Left forelimb (tissue), 1 donor: ENCODE data around the gene PHOSPHO1.
"Not testable (repeated sequence)": the region's sequence is repeated elsewhere in the genome, so short reads cannot be mapped to it uniquely, and the experiment has no call there.

Source experiments
- DNase-seq: peaks from one replicate; pipeline ENCODE4 v3.0.0-alpha.2; 2018; ENCODE audit warnings: low spot score

Gene PHOSPHO1

DNA sequence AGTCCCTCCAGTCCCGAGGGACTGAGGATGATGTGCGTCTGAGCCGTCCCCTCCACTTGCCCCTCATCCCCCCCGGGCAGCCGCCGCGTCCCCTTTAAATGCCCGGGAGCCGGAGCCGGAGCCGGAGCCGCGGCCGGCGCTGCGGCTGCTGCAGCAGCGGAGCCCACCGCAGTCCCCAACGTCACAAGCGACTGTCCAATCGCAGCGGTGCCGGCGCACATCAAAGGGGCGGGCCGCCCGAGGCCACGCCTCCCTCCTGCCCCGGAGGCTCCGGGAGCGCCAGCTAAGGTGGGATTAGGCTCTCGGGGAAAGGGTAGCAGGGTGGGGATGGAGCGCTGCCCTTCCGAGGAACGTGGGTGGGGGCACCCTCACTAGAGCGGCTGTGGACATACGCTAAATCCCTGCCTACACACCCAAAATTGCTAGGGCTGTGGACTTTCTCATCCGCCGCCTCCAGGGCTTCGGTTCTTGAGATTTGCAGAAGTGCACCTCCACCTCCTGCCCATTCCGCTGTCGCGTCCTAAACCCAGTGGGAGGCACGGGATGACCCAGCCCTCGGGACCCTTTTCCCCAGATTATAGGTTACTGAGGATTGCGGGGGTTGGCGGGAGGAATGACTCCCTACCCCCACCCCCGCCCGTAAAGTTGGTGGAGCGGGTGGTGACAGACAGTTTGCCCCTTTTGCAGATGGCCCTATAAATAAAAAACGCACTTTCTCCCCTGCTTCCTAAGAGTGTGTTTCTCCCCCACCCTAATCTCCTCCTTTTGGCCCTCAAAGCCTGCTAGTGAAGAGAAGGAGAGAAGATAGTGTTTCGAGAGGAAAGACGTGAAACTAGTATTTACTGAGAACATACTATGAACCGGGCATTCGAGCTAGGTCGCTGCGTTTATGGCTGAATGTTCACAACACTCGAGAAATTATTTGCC, at the start of gene PHOSPHO1:
Gene PHOSPHO1 (minus strand): TSS at position 152 of the 927 bp plus-strand sequence. CDS start 4,096 bp downstream, outside the sequence.
- DNase-seq = peak; percentile 90

DNA sequence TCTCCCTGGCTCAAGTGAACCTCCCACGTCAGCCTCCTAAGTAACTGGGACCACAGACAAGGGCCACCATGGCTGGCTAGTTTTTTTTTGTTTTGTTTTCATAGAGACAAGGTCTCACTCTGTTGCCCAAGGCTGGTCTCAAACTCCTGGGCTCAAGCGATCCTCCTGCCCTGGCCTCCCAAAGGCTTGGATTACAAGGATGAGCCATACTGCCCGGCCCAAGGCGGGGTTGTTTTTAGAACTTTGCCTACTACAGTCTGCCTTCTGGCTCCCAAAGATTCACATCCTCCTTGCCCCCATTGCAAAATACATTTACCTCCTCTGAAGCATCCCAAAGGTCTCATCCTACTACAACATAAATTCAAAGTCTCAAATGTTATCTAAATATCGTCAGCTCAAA, 49.5 kb upstream of the PHOSPHO1 start:
- DNase-seq = no peak

DNA sequence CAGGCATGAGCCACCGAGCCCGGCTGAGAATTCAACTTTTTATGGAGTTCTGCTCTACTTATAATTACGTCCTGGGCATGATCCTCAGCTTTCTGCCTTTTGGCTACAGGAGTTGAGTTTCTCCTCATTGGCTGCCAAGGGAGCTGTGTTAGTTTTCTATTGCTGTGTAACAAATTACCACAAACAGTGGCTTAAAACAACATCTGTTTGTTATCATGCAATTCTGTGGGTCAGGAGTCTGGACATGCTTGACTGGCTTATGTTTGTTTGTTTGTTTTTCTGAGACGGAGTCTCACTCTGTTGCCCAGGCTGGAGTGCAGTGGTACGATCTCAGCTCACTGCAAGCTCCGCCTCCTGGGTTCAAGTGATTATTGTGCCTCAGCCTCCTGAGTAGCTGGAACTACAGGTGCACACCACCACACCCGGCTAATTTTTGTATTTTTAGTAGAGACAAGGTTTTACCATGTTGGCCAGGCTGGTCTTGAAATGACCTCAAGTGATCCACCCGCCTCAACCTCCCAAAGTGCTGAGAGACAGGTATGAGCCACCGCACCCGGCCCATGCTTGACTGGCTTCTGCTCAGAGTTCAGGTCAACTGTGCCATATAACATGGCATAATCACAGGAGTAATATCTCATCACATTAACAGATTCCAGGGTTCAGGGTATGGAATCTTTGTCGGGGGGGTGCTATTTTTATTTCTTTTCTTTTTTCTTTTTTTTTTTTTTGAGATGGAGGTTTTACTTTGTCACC, 48.9 kb upstream of the PHOSPHO1 start:
- DNase-seq = not testable (repeated sequence)

DNA sequence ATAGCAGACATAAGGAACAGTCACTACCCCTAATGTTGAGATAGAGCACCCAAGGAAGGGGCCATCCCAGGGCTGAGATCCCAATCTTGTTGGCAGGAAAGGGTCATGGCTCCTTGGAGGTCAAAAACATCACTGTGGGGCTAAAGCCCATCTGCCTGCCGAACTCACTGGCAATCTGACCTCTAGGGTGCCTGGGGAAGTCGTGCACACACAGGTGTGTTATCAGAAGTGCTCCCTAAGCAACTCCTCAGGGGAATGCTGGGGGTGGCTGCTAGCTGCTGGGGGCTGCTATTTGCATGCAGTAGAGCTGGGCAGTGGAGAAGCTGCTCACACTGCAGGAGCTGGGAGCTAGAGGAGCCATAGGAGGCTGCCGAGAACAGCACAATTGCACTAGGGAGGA, 47.5 kb upstream of the PHOSPHO1 start:
- no peak for DNase-seq

- no peak for DNase-seq
Observed at GRCh38 chr17:49277638-49278037, 47.1 kb upstream of the PHOSPHO1 start.

GRCh38 chr17:49275981-49276380, 45.4 kb upstream of the PHOSPHO1 start:
- not testable (repeated sequence) for DNase-seq

DNA sequence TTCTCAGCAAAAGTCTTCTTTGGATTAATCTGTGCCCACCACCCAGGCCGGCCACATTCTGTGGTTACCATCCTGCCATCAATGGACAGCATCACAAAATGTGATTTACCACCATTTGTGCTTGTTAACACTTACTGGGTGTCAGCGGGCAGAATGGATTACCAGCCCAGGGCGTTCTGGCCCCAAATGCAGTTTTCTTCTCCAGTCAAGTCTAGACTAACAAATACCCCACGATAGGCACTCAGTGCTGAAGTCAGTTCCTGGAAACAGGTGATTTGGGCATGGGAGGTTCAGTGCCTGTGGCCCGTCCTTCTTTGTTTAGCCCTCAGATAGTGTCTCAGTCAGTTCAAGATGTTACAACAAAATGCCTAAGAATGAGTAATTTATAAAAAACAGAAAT, 38.8 kb upstream of the PHOSPHO1 start:
- no peak for DNase-seq

DNA sequence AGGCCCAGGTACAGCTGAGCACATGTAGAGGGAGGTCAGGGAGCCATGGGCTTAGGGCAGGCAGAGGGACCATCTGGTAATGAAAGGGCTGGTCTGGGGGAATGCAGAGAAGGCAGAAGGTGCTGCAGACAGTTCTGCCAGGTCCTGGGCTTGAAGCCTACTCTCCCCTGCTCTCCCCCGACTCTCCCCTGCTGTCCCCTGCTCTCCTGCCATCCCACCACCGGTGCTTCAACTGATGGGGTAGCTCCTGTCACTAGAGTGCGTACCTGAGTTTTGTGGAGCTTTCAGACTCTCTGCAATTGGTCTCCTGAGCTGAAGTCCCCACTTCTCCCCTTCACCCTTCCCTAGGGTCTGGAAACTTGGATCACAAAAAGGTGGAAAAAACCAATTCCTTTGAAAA, 37.3 kb upstream of the PHOSPHO1 start:
- DNase-seq = no peak

GRCh38 chr17:49266233-49266632, 35.6 kb upstream of the PHOSPHO1 start:
- no peak for DNase-seq

GRCh38 chr17:49261540-49261939, 31.0 kb upstream of the PHOSPHO1 start:
- not testable (repeated sequence) for DNase-seq

DNA sequence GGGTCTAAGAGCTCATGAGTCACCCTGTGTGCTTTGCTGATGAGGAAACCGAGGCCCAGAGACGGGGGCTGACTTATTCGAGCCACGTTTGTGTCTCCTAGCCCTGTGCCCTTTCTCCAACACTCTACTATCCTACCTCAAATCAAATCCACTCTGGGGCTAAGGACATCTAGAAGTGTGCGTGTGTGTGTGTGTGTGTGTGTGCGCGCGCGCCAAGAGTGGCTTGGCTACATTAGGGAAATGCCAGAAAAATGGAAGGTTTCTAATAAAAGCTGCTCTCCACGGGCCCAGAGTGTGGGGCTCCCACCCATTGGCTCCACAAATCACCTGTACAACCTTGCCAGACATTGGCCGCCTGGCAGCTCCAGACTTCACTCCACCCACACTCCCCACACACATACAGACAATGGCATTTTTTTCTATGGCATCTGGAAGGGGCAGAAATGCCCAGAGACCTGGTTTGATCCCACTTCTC, 30.3 kb upstream of the PHOSPHO1 start:
- DNase-seq = no peak

GRCh38 chr17:49260011-49260816, 29.6 kb upstream of the PHOSPHO1 start:
- peak; percentile 77 for DNase-seq

GRCh38 chr17:49259663-49260010, 29.1 kb upstream of the PHOSPHO1 start:
- DNase-seq = no peak

- no peak for DNase-seq
Observed at GRCh38 chr17:49258394-49258793, 27.8 kb upstream of the PHOSPHO1 start.

- no peak for DNase-seq
Observed at GRCh38 chr17:49255125-49255524, 24.5 kb upstream of the PHOSPHO1 start.

DNA sequence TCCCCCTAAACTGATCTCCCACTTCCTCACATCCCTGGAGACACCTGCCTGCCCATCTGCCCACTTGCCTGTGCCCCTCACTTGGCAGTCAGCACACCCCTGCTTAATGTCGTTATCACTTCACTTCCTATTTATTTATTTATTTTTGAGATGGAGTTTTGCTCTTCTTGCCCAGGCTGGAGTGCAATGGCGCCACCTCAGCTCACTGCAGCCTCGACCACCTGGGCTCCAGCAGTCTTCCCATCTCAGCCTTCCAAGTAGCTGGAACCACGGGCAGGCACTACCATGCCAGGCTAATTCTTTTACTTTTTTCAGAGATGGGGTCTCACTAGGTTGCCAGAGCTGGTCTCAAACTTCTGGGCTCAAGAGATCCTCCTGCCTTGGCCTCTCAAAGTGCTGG, 23.5 kb upstream of the PHOSPHO1 start:
- DNase-seq = no peak

GRCh38 chr17:49252148-49252695, 21.6 kb upstream of the PHOSPHO1 start:
- no peak for DNase-seq

- DNase-seq = no peak
Observed at GRCh38 chr17:49249890-49250522, 19.4 kb upstream of the PHOSPHO1 start.

DNA sequence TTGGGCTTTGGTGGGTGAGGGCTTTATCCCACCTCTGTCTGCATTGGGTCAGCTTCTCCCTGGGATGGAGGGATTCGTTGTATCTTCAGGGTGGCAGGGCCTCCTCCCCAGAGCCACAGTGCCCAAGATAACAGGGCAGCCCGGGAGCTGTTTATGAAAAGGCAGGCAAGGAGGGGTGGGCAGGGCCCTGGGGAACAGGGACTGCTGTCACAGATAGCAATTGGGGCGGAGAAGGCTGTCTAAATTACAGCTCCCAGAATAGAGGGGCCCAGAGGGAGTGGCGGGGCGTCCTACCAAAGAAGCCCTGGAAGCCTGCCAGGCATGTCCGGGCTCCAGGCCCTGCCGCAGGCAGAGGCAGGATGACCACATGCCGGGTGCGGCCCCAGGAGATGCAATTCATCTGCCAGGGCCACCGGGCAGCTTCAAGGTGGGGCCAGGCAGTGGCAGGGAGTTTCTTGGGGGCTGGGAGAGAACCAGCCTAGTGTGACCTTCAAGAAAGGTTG, 18.8 kb upstream of the PHOSPHO1 start:
- DNase-seq = peak; percentile 73

- DNase-seq = no peak
Observed at GRCh38 chr17:49247944-49248343, 17.4 kb upstream of the PHOSPHO1 start.

GRCh38 chr17:49244839-49245238, 14.3 kb upstream of the PHOSPHO1 start:
- no peak for DNase-seq
